HL-60 (cell line): ENCODE results near the gene TRAP1.

Experiments used
- CTCF ChIP-seq: IDR thresholded peaks from one replicate; pipeline ENCODE4 v1.5.1; 2011; ENCODE audit warnings: low read length, control low read depth, inconsistent platforms; ENCODE audit not compliant: insufficient read depth
- POLR2AphosphoS5 ChIP-seq: IDR thresholded peaks from 2 replicates; pipeline ENCODE4 v1.6.1; 2012; ENCODE audit warnings: low read depth

GRCh38 chr16:3740186-3740585, 22.9 kb upstream of the TRAP1 start:
- TF ChIP-seq POLR2AphosphoS5, result no peak
- no peak for TF ChIP-seq CTCF
